Mononuclear cell (primary cell): ENCODE results near the gene PIGB. TPM values are rescaled to one million over a fixed set of nuclear protein-coding genes. Genes with fewer than 3 reads are reported as not detected.
"Not testable (repeated sequence)": the region's sequence is repeated elsewhere in the genome, so short reads cannot be mapped to it uniquely, and the experiment has no call there.

Source experiments
- H3K27me3 ChIP-seq: 2 replicates; pipeline ENCODE4 v1.6.0; 2011; ENCODE audit warnings: low read length, control low read depth; ENCODE audit not compliant: insufficient read depth
- H3K4me1 ChIP-seq: 2 replicates; pipeline ENCODE4 v1.5.1; 2011; ENCODE audit warnings: mild to moderate bottlenecking, low read length, control low read depth; ENCODE audit not compliant: insufficient read depth
- H3K4me3 ChIP-seq: 2 replicates; pipeline ENCODE4 v1.5.1; 2011; ENCODE audit warnings: mild to moderate bottlenecking, low read length, moderate library complexity
- H3K9me3 ChIP-seq: 2 replicates; pipeline ENCODE4 v1.5.1; 2011; ENCODE audit warnings: low read depth, mild to moderate bottlenecking, control low read depth, low read length
- total RNA-seq: library from RNA; depleted of rRNA; stranded (reverse); fragments of >200 nt; gene quantifications from one replicate; pipeline ENCODE4 v1.2.3, GENCODE V29; 2012

Gene PIGB
- total RNA-seq, 1 donor: 22.7 TPM

DNA sequence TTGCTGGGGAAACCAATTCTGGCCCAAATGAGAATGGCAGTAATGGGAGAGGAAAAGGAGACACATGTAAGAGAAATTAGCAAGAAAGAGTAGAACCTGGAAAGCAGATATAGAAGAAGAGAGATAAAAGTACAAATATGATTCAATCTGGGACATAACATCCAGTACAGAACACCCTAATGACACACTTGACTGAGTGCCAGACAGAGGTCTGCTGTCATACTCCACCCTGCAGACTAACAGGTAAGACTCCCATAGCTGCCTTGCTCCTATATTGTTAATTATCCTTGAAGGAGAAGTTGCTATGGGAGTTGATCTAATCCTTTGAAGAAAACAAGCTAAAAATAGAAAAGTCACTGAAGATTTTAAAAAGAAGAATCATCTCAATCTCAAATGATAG lies 68.0 kb downstream of the PIGB start:
- Histone ChIP-seq H3K4me1 (no peaks in the 10 kb centered on the region), H3K27me3 (no peaks in the 10 kb centered on the region), H3K4me3 (no peak overlapping the region), H3K9me3 (no peaks in the 10 kb centered on the region)

GRCh38 chr15:55389264-55389607 lies 70.2 kb downstream of the PIGB start:
- no peak overlapping the region for H3K4me3 ChIP-seq
- no peaks in the 10 kb centered on the region for H3K27me3 ChIP-seq
- peaks cover 16% of the 10 kb centered on the region for H3K4me1 ChIP-seq
- H3K9me3 ChIP-seq: no peaks in the 10 kb centered on the region

- H3K4me3 ChIP-seq: no peak overlapping the region
- H3K27me3 ChIP-seq: no peaks in the 10 kb centered on the region
- no peaks in the 10 kb centered on the region for H3K9me3 ChIP-seq
- peaks cover 34% of the 10 kb centered on the region for H3K4me1 ChIP-seq
These were observed 75.7 kb downstream of the PIGB start for GRCh38 chr15:55394694-55395093.

DNA sequence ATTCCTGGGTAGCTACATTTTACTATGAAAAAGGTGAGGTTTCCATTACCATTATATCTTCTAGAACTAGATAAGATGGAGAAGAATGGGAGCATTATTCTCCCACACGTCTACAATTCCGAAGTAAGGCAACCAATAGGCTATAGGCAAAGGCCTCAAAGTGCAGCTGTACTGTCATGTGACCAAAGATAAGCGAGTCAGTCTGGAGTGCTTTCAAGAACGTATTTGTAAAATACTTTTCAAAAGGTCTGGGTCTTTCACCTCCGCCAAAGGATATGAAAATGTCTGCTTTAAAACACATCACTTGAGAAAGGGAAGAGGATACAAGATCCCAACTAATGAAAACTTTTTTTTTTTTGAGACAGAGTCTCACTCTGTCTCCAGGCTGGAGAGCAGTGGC lies 79.2 kb downstream of the PIGB start:
- H3K4me3 ChIP-seq: no peak overlapping the region
- H3K4me1 ChIP-seq: peaks cover 56% of the 10 kb centered on the region
- no peaks in the 10 kb centered on the region for H3K9me3 ChIP-seq
- no peaks in the 10 kb centered on the region for H3K27me3 ChIP-seq

GRCh38 chr15:55400050-55400449 lies 81.0 kb downstream of the PIGB start:
- H3K4me1 ChIP-seq: peaks cover 45% of the 10 kb centered on the region
- H3K9me3 ChIP-seq, H3K4me3 ChIP-seq, H3K27me3 ChIP-seq: not testable (repeated sequence)

DNA sequence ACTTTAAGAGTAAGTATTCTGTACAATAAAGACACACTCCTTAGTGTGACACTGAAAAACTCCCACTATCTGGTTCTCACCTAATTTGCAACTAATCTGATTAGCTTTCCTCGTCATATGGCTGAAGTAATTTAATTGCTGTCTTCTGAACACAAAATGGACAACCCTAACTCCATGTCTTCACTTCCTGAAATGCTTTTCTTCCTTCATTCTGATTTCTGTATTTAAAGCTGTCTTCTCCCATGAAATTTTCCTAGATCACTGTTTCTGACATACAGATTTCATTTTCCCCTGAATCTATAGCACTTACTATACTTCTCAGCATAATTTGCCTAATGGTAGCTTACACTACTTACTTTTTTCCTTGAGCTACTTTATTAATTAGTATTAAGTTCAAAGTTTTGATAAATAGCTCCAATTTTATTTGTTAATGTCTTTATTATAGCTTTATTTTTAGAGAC lies 82.8 kb downstream of the PIGB start:
- Histone ChIP-seq H3K27me3 (no peaks in the 10 kb centered on the region), H3K4me1 (peaks cover 52% of the 10 kb centered on the region), H3K4me3 (no peak overlapping the region), H3K9me3 (no peaks in the 10 kb centered on the region)

DNA sequence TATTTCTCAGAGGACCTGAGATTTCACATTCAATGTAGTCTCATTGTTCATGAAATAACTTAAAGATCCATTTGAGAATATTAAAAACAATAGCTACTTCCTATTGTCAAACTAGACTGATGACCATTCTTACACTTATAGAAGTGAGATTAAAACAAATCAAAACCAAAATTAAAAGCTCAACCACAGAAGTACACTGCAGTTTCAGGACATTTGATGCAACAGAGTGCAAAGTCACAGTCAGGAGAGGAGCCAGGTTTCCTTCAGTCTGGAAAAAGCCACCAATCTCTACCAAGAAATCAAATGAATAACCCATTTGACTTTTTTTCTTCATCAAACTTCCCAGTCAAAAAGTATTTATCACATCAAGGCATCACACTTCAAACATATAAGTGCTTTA lies 83.7 kb downstream of the PIGB start:
- H3K27me3 ChIP-seq: no peaks in the 10 kb centered on the region
- peaks cover 60% of the 10 kb centered on the region for H3K4me1 ChIP-seq
- no peak overlapping the region for H3K4me3 ChIP-seq

DNA sequence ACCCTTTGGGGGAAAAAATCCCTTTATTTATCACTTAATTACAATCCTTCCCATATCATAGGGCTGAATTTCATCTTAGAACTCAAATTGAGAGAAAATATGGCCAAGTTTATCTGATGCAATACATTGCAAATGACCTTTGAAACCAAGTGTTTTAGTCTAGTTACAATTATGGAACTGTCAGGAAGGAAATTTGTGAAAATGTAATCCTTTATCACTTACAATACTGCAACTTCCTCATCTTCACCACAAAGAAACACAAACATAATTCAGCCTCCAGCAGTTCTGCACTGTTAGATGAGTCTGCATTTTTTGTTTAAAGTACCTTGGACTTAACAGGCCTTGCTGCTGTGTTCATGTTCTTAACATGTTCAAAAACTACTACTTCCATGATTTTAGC lies 84.5 kb downstream of the PIGB start:
- no peak overlapping the region for H3K4me3 ChIP-seq
- no peaks in the 10 kb centered on the region for H3K9me3 ChIP-seq
- H3K4me1 ChIP-seq: peaks cover 61% of the 10 kb centered on the region
- H3K27me3 ChIP-seq: no peaks in the 10 kb centered on the region

More for the DNA sequence above, 83.7 kb downstream of the PIGB start:
- H3K9me3 ChIP-seq: no peaks in the 10 kb centered on the region

Other genes starting within 250 kb of the PIGB start
- 190 TPM for gene RSL24D1, start 122.3 kb upstream of the PIGB start, total RNA-seq
- gene RAB27A, start 29.4 kb upstream of the PIGB start, total RNA-seq: 16.5 TPM
- gene PIGBOS1, start 99 bp upstream of the PIGB start, total RNA-seq: 8.9 TPM
- 34.3 TPM for gene CCPG1, start 89.1 kb downstream of the PIGB start, total RNA-seq
- 0.31 TPM for gene PIERCE2, start 89.3 kb downstream of the PIGB start, total RNA-seq
- not detected for gene DNAAF4, start 189.0 kb downstream of the PIGB start, total RNA-seq